H1 (cell line): ENCODE measurements around the gene PRKCA. TPM values are rescaled to one million over a fixed set of nuclear protein-coding genes. Genes with fewer than 3 reads are reported as not detected.

Experiments
- CTCF ChIA-PET: fragments of 300-600 bp; sonication (Branson Sonifier 250); formaldehyde crosslinking; loops from one replicate; lab custom pipeline; 2021; ENCODE audit not compliant: partially characterized antibody; lab: Charles Lee
- POLR2A ChIA-PET: fragments of 300-600 bp; sonication (Branson Sonifier 250); formaldehyde crosslinking; loops from one replicate; lab custom pipeline; 2021; ENCODE audit warnings: inconsistent platforms; ENCODE audit not compliant: partially characterized antibody; lab: Charles Lee
- DNase-seq, 2 experiments: peaks; one replicate each; pipeline versions ENCODE4 v3.0.0 to v3.0.0-alpha.2; 2010 to 2022; ENCODE audit warnings: low spot score in 2 of 2, low read depth in 1 of 2, mixed read lengths in 1 of 2
- FAIRE-seq: peaks from 2 replicates; lab custom pipeline; 2011; peaks lifted over from hg19 to GRCh38; lab: Jason Lieb, UNC
- H2AFZ ChIP-seq: 2 replicates; pipeline ENCODE4 v1.8.1; 2012; ENCODE audit warnings: low read length, inconsistent platforms
- H2AK5ac ChIP-seq: 2 replicates; pipeline ENCODE4 v1.6.1; 2013; ENCODE audit warnings: low read depth, low read length
- H2BK120ac ChIP-seq: replicated peaks from 2 replicates; pipeline ENCODE3; 2013; ENCODE audit warnings: low read depth, low read length, inconsistent platforms
- H2BK12ac ChIP-seq: 2 replicates; pipeline ENCODE4 v1.6.1; 2013; ENCODE audit warnings: low read depth, low read length
- H2BK15ac ChIP-seq: 2 replicates; pipeline ENCODE4 v1.6.1; 2013; ENCODE audit warnings: low read length
- H2BK20ac ChIP-seq: 2 replicates; pipeline ENCODE4 v1.6.1; 2013; ENCODE audit warnings: low read length
- H2BK5ac ChIP-seq: 2 replicates; pipeline ENCODE4 v1.6.1; 2013; ENCODE audit warnings: low read depth, low read length
- H3K14ac ChIP-seq: 2 replicates; pipeline ENCODE4 v1.6.1; 2013; ENCODE audit warnings: inconsistent platforms; ENCODE audit not compliant: insufficient read length
- H3K18ac ChIP-seq: 2 replicates; pipeline ENCODE4 v1.6.1; 2013; ENCODE audit warnings: low read length; ENCODE audit errors: extremely low read depth
- H3K23ac ChIP-seq: 2 replicates; pipeline ENCODE4 v1.6.1; 2013; ENCODE audit warnings: inconsistent platforms; ENCODE audit not compliant: insufficient read length
- H3K23me2 ChIP-seq: 2 replicates; pipeline ENCODE4 v1.6.1; 2013; ENCODE audit warnings: low read depth, low read length
- H3K27ac ChIP-seq: 2 replicates; pipeline ENCODE4 v1.6.1; 2011; ENCODE audit warnings: low read depth, low read length, inconsistent platforms
- H3K27me3 ChIP-seq, 4 experiments: replicated peaks in 1 of 4; 1 replicate in 1 of 4; 2 replicates in 3 of 4; pipeline versions ENCODE4 v1.6.1 to v1.8.1; 2011 to 2013; ENCODE audit warnings: low read length in 3 of 4, mild to moderate bottlenecking in 3 of 4, inconsistent platforms in 2 of 4, mixed read lengths in 2 of 4, moderate library complexity in 1 of 4; ENCODE audit not compliant: control insufficient read depth in 3 of 4, insufficient read depth in 3 of 4; ENCODE audit errors: extremely low read depth in 1 of 4
- H3K36me3 ChIP-seq, 4 experiments: 2 replicates each; pipeline versions ENCODE4 v1.6.1 to v1.8.1; 2011 to 2013; ENCODE audit warnings: mild to moderate bottlenecking in 4 of 4, low read length in 3 of 4, moderate library complexity in 2 of 4, control low read depth in 1 of 4, inconsistent platforms in 1 of 4; ENCODE audit not compliant: insufficient read depth in 4 of 4, control insufficient read depth in 2 of 4
- H3K4ac ChIP-seq: replicated peaks from 2 replicates; pipeline ENCODE3; 2013; ENCODE audit warnings: low read length, low read depth, mixed read lengths, inconsistent platforms; ENCODE audit not compliant: insufficient read length
- H3K4me1 ChIP-seq, 4 experiments: replicated peaks in 1 of 4; 1 replicate in 1 of 4; 2 replicates in 3 of 4; pipeline versions ENCODE4 v1.6.1 to v1.8.1; 2011 to 2013; ENCODE audit warnings: low read length in 3 of 4, inconsistent platforms in 2 of 4, mixed read lengths in 1 of 4; ENCODE audit not compliant: insufficient read depth in 4 of 4, control insufficient read depth in 3 of 4
- H3K4me2 ChIP-seq, 2 experiments: 2 replicates each; pipeline versions ENCODE4 v1.6.1 to v1.8.1; 2011 to 2013; ENCODE audit warnings: low read depth in 2 of 2, low read length in 2 of 2, control low read depth in 1 of 2, inconsistent platforms in 1 of 2, mild to moderate bottlenecking in 1 of 2; ENCODE audit not compliant: insufficient read depth in 1 of 2
- H3K4me3 ChIP-seq, 4 experiments: fragments of 200-600, 300-600 bp in 1 of 4; sonication (generic), shearing (Covaris generic), sonication (Bioruptor Twin) in 1 of 4; 2 replicates each; pipeline versions ENCODE4 v1.5.1 to v1.8.1; 2011 to 2016; ENCODE audit warnings: low read length in 4 of 4, low read depth in 3 of 4, control low read depth in 2 of 4, inconsistent platforms in 2 of 4, mild to moderate bottlenecking in 2 of 4, mixed read lengths in 1 of 4, moderate library complexity in 1 of 4; ENCODE audit not compliant: insufficient read depth in 2 of 4; ENCODE audit errors: extremely low read depth in 1 of 4
- H3K56ac ChIP-seq: replicated peaks from 2 replicates; pipeline ENCODE3; 2013; ENCODE audit warnings: low read depth, mild to moderate bottlenecking, mixed read lengths, low read length, inconsistent platforms; ENCODE audit not compliant: insufficient read length
- H3K79me1 ChIP-seq: 2 replicates; pipeline ENCODE4 v1.6.1; 2013; ENCODE audit warnings: low read depth, low read length, control low read depth
- H3K79me2 ChIP-seq, 2 experiments: 2 replicates each; pipeline versions ENCODE4 v1.6.1 to v1.8.1; 2012 to 2013; ENCODE audit warnings: low read length in 2 of 2, mild to moderate bottlenecking in 2 of 2, inconsistent platforms in 1 of 2; ENCODE audit not compliant: insufficient read depth in 2 of 2, control insufficient read depth in 1 of 2
- H3K9ac ChIP-seq, 4 experiments: replicated peaks in 1 of 4; 1 replicate in 1 of 4; 2 replicates in 3 of 4; pipeline versions ENCODE4 v1.6.1 to v1.8.1; 2011 to 2013; ENCODE audit warnings: low read depth in 3 of 4, low read length in 3 of 4, control low read depth in 2 of 4, mild to moderate bottlenecking in 2 of 4, moderate library complexity in 2 of 4, inconsistent platforms in 1 of 4; ENCODE audit errors: extremely low read depth in 1 of 4
- H3K9me3 ChIP-seq, 2 experiments: 2 replicates each; pipeline versions ENCODE4 v1.6.1 to v1.8.1; 2012 to 2013; ENCODE audit warnings: mild to moderate bottlenecking in 2 of 2, moderate library complexity in 2 of 2, control low read depth in 1 of 2, inconsistent platforms in 1 of 2, low read depth in 1 of 2, low read length in 1 of 2, mixed read lengths in 1 of 2; ENCODE audit not compliant: insufficient read depth in 2 of 2
- H4K20me1 ChIP-seq, 2 experiments: replicated peaks in 1 of 2; 2 replicates each; pipeline versions ENCODE3 to v1.8.1; 2011 to 2013; ENCODE audit warnings: inconsistent platforms in 2 of 2, low read length in 2 of 2, mild to moderate bottlenecking in 1 of 2; ENCODE audit not compliant: insufficient read depth in 2 of 2, control insufficient read depth in 1 of 2
- H4K5ac ChIP-seq: 2 replicates; pipeline ENCODE4 v1.6.1; 2013; ENCODE audit warnings: low read length, low read depth, mixed read lengths, inconsistent platforms; ENCODE audit not compliant: insufficient read length
- H4K8ac ChIP-seq: 2 replicates; pipeline ENCODE4 v1.8.0; 2013; ENCODE audit warnings: mild to moderate bottlenecking, moderate library complexity, low read length, inconsistent platforms; ENCODE audit not compliant: insufficient read depth; ENCODE audit errors: extremely low read depth
- H4K91ac ChIP-seq: replicated peaks from 2 replicates; pipeline ENCODE3; 2013; ENCODE audit warnings: low read length, mixed read lengths, inconsistent platforms; ENCODE audit not compliant: insufficient read length
- ASH2L ChIP-seq: fragments of 200-600, 300-600 bp; sonication (generic); IDR thresholded peaks from one replicate; pipeline ENCODE4 v1.7.1; 2017; ENCODE audit warnings: low read length
- BCL11A ChIP-seq, 2 experiments: IDR thresholded peaks; one replicate each; pipeline ENCODE4 v1.6.1; 2011; ENCODE audit warnings: low read depth in 2 of 2, low read length in 2 of 2, mild to moderate bottlenecking in 2 of 2
- CTBP2 ChIP-seq: IDR thresholded peaks from 2 replicates; pipeline ENCODE4 v1.7.0; 2011; ENCODE audit warnings: borderline replicate concordance, mild to moderate bottlenecking, moderate library complexity, mixed read lengths, low read length; ENCODE audit not compliant: insufficient read depth, insufficient read length
- E2F6 ChIP-seq: IDR thresholded peaks from 2 replicates; pipeline ENCODE4 v1.6.1; 2012; ENCODE audit warnings: inconsistent platforms
- EP300 ChIP-seq, 2 experiments: IDR thresholded peaks; 1 replicate in 1 of 2; 2 replicates in 1 of 2; pipeline ENCODE4 v1.6.1; 2011 to 2012; ENCODE audit warnings: low read depth in 2 of 2, low read length in 2 of 2, mild to moderate bottlenecking in 2 of 2, borderline replicate concordance in 1 of 2, inconsistent platforms in 1 of 2, moderate library complexity in 1 of 2
- JUN ChIP-seq: IDR thresholded peaks from 2 replicates; pipeline ENCODE4 v1.6.1; 2011; ENCODE audit warnings: low read depth, mild to moderate bottlenecking, improper control_type of control experiment, low read length
- JUND ChIP-seq: IDR thresholded peaks from 2 replicates; pipeline ENCODE4 v1.6.1; 2011; ENCODE audit warnings: mild to moderate bottlenecking, improper control_type of control experiment, low read length
- POLR2A ChIP-seq, 2 experiments: IDR thresholded peaks; 1 replicate in 1 of 2; 2 replicates in 1 of 2; pipeline ENCODE4 v1.6.1; 2011; ENCODE audit warnings: low read depth in 2 of 2, low read length in 2 of 2, mild to moderate bottlenecking in 2 of 2; ENCODE audit errors: control extremely low read depth in 1 of 2
- POU5F1 ChIP-seq: IDR thresholded peaks from 2 replicates; pipeline ENCODE4 v1.6.1; 2011; ENCODE audit warnings: low read depth, mild to moderate bottlenecking, low read length, moderate library complexity
- RAD21 ChIP-seq, 2 experiments: IDR thresholded peaks in 1 of 2; conservative IDR thresholded peaks in 1 of 2; 2 replicates each; pipeline ENCODE4 v1.6.1; 2011; ENCODE audit warnings: low read depth in 2 of 2, low read length in 2 of 2, improper control_type of control experiment in 1 of 2, inconsistent platforms in 1 of 2, mild to moderate bottlenecking in 1 of 2, moderate library complexity in 1 of 2
- RFX5 ChIP-seq: IDR thresholded peaks from 2 replicates; pipeline ENCODE4 v1.6.1; 2011; ENCODE audit warnings: low read depth, low read length, improper control_type of control experiment, borderline replicate concordance
- ZNF274 ChIP-seq: IDR thresholded peaks from 2 replicates; pipeline ENCODE4 v1.7.0; 2012; ENCODE audit warnings: low read length, borderline replicate concordance; ENCODE audit errors: extremely low read depth
- WGBS, 2 experiments: shearing (Covaris generic) in 1 of 2; methylation state at CpG; one replicate each; pipeline versions ENCODE4 v1.1.6 to v1.1.7; 2013 to 2015; ENCODE audit warnings: low lambda C conversion rate in 2 of 2, mixed read lengths in 2 of 2, inconsistent platforms in 1 of 2, low coverage in 1 of 2, missing lambda C conversion rate in 1 of 2; ENCODE audit not compliant: insufficient replicate concordance in 2 of 2, insufficient coverage in 1 of 2, insufficient read length in 1 of 2; ENCODE audit errors: extremely low coverage in 1 of 2, missing lambda C conversion rate in 1 of 2; 5-methylcytosine and 5-hydroxymethylcytosine counted together
- polyA plus RNA-seq, 7 experiments: library from polyadenylated mRNA; depleted of rRNA in 3 of 7; stranded (reverse) in 5 of 7; unstranded in 2 of 7; fragments of >200 nt in 5 of 7; fragments of 200-250 nt in 2 of 7; gene quantifications; 1 replicate in 5 of 7; 2 replicates in 1 of 7; 4 replicates in 1 of 7; pipeline versions ENCODE4 v1.2.1 to v1.2.3, GENCODE V29; 2011 to 2013; ENCODE audit warnings: missing spikeins in 2 of 7, mixed read lengths in 2 of 7
- total RNA-seq: library from RNA; stranded (reverse); fragmentation: NEBNext Ultra II Directional; extraction: Animal tissue kit (Norgen Biotek cat#: 25700); gene quantifications from 2 replicates; pipeline ENCODE4 v1.2.1, GENCODE V29; 2021

PRKCA gene
- total and polyA plus RNA-seq, 2 of the 8 experiments (the other 6 are each of a cell fraction or from before 2014, with no cell fraction given): 5.8 to 17.8 TPM

DNA sequence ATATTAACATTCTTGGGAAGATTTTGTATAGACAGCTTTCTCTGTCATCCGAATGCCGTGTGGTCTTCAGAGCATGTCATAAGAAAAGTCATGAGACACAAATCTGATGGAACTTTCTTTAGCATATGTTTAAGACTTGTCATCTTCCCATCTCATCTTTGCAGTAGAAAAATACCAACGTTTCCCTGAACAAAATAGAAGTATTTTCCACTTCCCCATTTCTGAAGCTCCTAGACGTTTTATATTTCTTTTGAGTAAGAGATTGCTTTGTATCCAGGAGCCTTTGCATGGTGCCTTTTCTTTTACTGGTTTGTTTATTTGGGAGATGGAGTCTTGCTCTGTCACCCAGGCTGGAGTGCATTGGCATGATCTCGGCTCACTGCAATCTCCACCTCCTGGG, 235.1 kb downstream of the PRKCA start:
- no peak overlapping the region for H2BK120ac ChIP-seq
- H3K14ac ChIP-seq: no peak overlapping the region
- CTCF ChIA-PET: interaction anchor here (1.0 to 1.5 kb wide), 6 partner anchors 8 to 342 kb away, joined by 3 to 4 read pairs (median 3); no protein-coding TSS in a partner anchor

More for the DNA sequence above, 235.1 kb downstream of the PRKCA start:
- Histone ChIP-seq H2BK15ac (no peak overlapping the region), H4K8ac (no peak overlapping the region), H3K4ac (no peak overlapping the region), H3K9me3 (no peaks in the 10 kb centered on the region), H3K79me2 (no peaks in the 10 kb centered on the region), H3K4me1 (peaks cover 7 to 28% (median 20%) of the 10 kb centered on the region in 4 experiments), H4K5ac (no peak overlapping the region), H2BK12ac (no peak overlapping the region), H3K23me2 (no peaks in the 10 kb centered on the region), H2AFZ (no peak overlapping the region), H3K9ac (no peak overlapping the region), H3K56ac (no peak overlapping the region), H3K27ac (no peak overlapping the region), H2AK5ac (no peak overlapping the region), H3K36me3 (no peaks in the 10 kb centered on the region), H3K18ac (no peak overlapping the region), H3K4me2 (no peak overlapping the region), H2BK5ac (no peak overlapping the region), H4K20me1 (no peaks in the 10 kb centered on the region), H3K23ac (no peak overlapping the region), H3K4me3 (no peak overlapping the region), H4K91ac (no peak overlapping the region), H3K79me1 (no peaks in the 10 kb centered on the region), H3K27me3 (no peaks in the 10 kb centered on the region), H2BK20ac (no peak overlapping the region)
- no peak for TF ChIP-seq ASH2L
- TF ChIP-seq RAD21 (IDR thresholded peaks at IDR 0.05 in 1 of 2, conservative IDR thresholded peaks at IDR 0.05 in 1 of 2; ENCODE audit: low read depth in 2 of 2, low read length in 2 of 2): no peak
- no peak for TF ChIP-seq POLR2A (IDR thresholded peaks at IDR 0.05; ENCODE audit: control extremely low read depth in 1 of 2, low read depth in 2 of 2, low read length in 2 of 2)
- TF ChIP-seq CTBP2: no peak
- TF ChIP-seq BCL11A (IDR thresholded peaks at IDR 0.05; ENCODE audit: low read depth in 2 of 2, low read length in 2 of 2): no peak
- TF ChIP-seq POU5F1: no peak
- no peak for TF ChIP-seq EP300 (IDR thresholded peaks at IDR 0.05; ENCODE audit: borderline replicate concordance in 1 of 2, low read depth in 2 of 2, low read length in 2 of 2)
- TF ChIP-seq RFX5: no peak
- no peak for TF ChIP-seq E2F6
- no peak for TF ChIP-seq JUND
- no peak for TF ChIP-seq ZNF274
- TF ChIP-seq JUN: no peak
- DNase-seq (no peak), FAIRE-seq (no peak)
- 84% methylated on average over 5 of the region's 5 CpGs; no CpG with 5 or more reads in 1 of the 2 experiments for WGBS, 2 experiments
- POLR2A ChIA-PET: interaction anchor here (2.0 kb wide), 1 partner anchor 11 kb away, joined by 6 read pairs; no protein-coding TSS in a partner anchor
